ENCODE data around the gene PHF21B.
"Not testable (repeated sequence)": the region's sequence is repeated elsewhere in the genome, so short reads cannot be mapped to it uniquely, and the experiment has no call there.

PHF21B gene

GRCh38 chr22:44865193-44866057 lies 144.4 kb downstream of the PHF21B start:
- no peak for DNase-seq

GRCh38 chr22:44862981-44863860 lies 146.6 kb downstream of the PHF21B start:
- no peak for DNase-seq

- no peak for DNase-seq
These were observed 147.5 kb downstream of the PHF21B start for GRCh38 chr22:44862281-44862680.

GRCh38 chr22:44861245-44861644 lies 148.6 kb downstream of the PHF21B start:
- DNase-seq, result no peak

- DNase-seq, result no peak
These were observed 149.5 kb downstream of the PHF21B start for GRCh38 chr22:44860311-44860710.

- no peak for DNase-seq
These were observed 150.2 kb downstream of the PHF21B start for GRCh38 chr22:44859641-44860040.

GRCh38 chr22:44858819-44859218 lies 151.0 kb downstream of the PHF21B start:
- not testable (repeated sequence) for DNase-seq

GRCh38 chr22:44855855-44856254 lies 153.9 kb downstream of the PHF21B start:
- DNase-seq, result no peak

- DNase-seq, result not testable (repeated sequence)
These were observed 155.2 kb downstream of the PHF21B start for GRCh38 chr22:44854641-44855040.

GRCh38 chr22:44850946-44851345 lies 158.9 kb downstream of the PHF21B start:
- no peak for DNase-seq

- DNase-seq, result no peak
These were observed 160.9 kb downstream of the PHF21B start for GRCh38 chr22:44848791-44849420.

- no peak for DNase-seq
These were observed 161.5 kb downstream of the PHF21B start for GRCh38 chr22:44848296-44848741.

- DNase-seq, result no peak
These were observed 161.9 kb downstream of the PHF21B start for GRCh38 chr22:44847892-44848291.

- no peak for DNase-seq
These were observed 162.4 kb downstream of the PHF21B start for GRCh38 chr22:44847380-44847779.

GRCh38 chr22:44846726-44847275 lies 163.0 kb downstream of the PHF21B start:
- DNase-seq, result no peak

- DNase-seq, result no peak
These were observed 163.7 kb downstream of the PHF21B start for GRCh38 chr22:44845796-44846720.

GRCh38 chr22:44845191-44845590 lies 164.6 kb downstream of the PHF21B start:
- DNase-seq, result no peak

- no peak for DNase-seq
These were observed 167.4 kb downstream of the PHF21B start for GRCh38 chr22:44842417-44842816.

GRCh38 chr22:44840611-44841322 lies 169.0 kb downstream of the PHF21B start:
- no peak for DNase-seq

GRCh38 chr22:44839721-44840120 lies 170.1 kb downstream of the PHF21B start:
- no peak for DNase-seq

GRCh38 chr22:44839061-44839460 lies 170.7 kb downstream of the PHF21B start:
- no peak for DNase-seq

Measured in activated effector memory CD4-positive, alpha-beta T cell treated with Interleukin-2 at 50 U/mL for 16 hours (primary cell).